Osteocyte (in vitro differentiated cells): ENCODE data around the gene PARD3B. TPM values are rescaled to one million over a fixed set of nuclear protein-coding genes. Genes with fewer than 3 reads are reported as not detected.
"Not testable (repeated sequence)": the region's sequence is repeated elsewhere in the genome, so short reads cannot be mapped to it uniquely, and the experiment has no call there.

Experiments
- DNase-seq: peaks from one replicate; pipeline ENCODE4 v3.0.0; 2021; ENCODE audit warnings: mixed read lengths; ENCODE audit not compliant: unreplicated experiment; ENCODE audit errors: extremely low spot score
- H3K27ac Mint-ChIP-seq: one replicate; pipeline ENCODE4 v1.8.0; 2021; ENCODE audit warnings: mild to moderate bottlenecking, mixed read lengths; ENCODE audit not compliant: unreplicated experiment
- H3K27me3 Mint-ChIP-seq: one replicate; pipeline ENCODE4 v1.8.0; 2021; ENCODE audit warnings: mixed read lengths; ENCODE audit not compliant: unreplicated experiment
- H3K36me3 Mint-ChIP-seq: one replicate; pipeline ENCODE4 v1.8.0; 2021; ENCODE audit warnings: mixed read lengths; ENCODE audit not compliant: unreplicated experiment
- H3K4me1 Mint-ChIP-seq: one replicate; pipeline ENCODE4 v1.8.0; 2021; ENCODE audit warnings: mixed read lengths; ENCODE audit not compliant: unreplicated experiment
- H3K4me3 Mint-ChIP-seq: one replicate; pipeline ENCODE4 v1.8.0; 2021; ENCODE audit warnings: mild to moderate bottlenecking, moderate library complexity, mixed read lengths; ENCODE audit not compliant: unreplicated experiment
- H3K9me3 Mint-ChIP-seq: one replicate; pipeline ENCODE4 v1.8.0; 2021; ENCODE audit warnings: mixed read lengths; ENCODE audit not compliant: unreplicated experiment
- CTCF ChIP-seq: fragments of 200-600 bp; sonication (generic); IDR thresholded peaks from 2 replicates; pipeline ENCODE4 v1.5.0; 2021; ENCODE audit warnings: antibody characterized with exemption, mild to moderate bottlenecking, moderate library complexity
- total RNA-seq: library from RNA; stranded (reverse); gene quantifications from 2 replicates; pipeline ENCODE4 v1.2.1, GENCODE V29; 2021

PARD3B gene
- total RNA-seq, 1 donor from 2014 or later = 26.7 TPM

DNA sequence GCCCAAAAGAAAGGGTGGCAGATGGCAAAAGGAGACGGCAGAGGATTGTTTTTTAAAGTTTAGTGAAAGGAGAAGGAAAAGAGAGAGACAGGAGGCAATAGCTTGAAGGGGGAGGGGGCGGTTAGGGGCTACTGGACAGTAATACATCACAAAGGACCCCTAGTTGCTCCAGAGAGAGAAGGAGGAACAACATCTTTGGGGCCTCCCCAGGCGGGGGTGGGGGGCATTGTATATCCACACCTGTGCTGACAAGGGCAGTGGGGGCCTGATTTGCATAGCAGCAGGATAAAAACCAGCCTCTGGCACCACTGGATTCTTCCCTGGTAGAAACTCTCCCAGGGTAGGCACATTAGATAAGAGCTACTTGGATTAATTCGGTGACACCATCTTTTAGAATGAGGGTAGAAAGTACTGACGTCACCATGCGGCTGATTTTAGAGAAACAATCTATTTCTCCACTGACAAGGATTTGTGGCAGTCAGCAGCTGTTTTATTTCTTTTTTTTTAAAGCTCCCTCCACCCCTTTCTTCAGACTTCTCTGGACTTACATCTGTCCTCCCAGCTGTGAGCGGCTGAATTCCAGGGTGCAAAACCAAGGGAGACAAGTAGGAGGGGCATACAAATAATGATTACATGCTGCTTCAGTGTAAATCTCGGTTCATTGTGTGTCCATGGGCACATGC is 937.3 kb downstream of the PARD3B start:
- Mint-ChIP-seq H3K9me3 (no peaks in the 10 kb centered on the region), H3K36me3 (no peaks in the 10 kb centered on the region), H3K4me1 (peaks cover 2% of the 10 kb centered on the region), H3K27ac (no peak overlapping the region), H3K27me3 (no peaks in the 10 kb centered on the region), H3K4me3 (no peak overlapping the region)
- TF ChIP-seq CTCF = no peak
- no peak for DNase-seq

DNA sequence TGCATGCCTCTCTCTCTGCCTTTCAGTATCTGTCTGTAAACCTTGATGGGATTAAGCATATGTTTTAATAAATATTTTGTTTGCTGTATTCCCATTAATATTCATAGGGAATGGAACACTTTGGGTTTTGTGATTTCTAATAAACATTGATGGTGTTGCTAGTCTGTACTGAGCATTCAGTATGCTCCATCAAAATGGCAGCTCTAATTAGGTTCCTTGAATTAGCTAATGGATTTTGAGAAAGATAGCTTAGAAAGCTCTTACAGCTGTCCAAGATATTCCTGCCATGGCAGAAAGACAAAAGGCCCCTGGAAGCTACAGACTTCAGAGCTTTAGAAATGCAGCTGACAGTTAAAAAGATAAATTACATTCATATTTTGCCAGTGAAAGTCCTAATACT is 937.8 kb downstream of the PARD3B start:
- H3K4me3 Mint-ChIP-seq = no peak overlapping the region
- H3K27ac Mint-ChIP-seq = no peak overlapping the region

DNA sequence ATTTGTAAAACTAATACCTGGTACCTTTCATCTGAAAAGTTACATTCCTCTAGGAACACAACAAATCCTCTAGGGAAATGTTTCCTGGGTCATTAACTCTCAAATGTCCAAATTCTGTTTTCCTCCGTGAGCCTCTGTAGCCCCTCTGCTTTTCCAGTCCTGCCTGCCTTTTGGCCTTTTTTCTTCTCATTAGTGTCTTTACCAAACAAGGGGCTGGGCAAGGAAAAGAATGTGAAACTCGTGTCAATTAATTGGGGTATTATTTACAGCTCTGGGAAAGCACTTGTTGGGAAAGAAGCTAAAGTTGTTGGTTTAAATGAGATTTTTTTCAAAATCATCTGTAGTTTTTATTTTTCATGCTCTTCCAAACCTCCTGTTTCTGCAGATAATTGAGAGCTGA is 938.9 kb downstream of the PARD3B start:
- no peaks in the 10 kb centered on the region for H3K27me3 Mint-ChIP-seq
- no peak overlapping the region for H3K27ac Mint-ChIP-seq
- no peaks in the 10 kb centered on the region for H3K36me3 Mint-ChIP-seq
- TF ChIP-seq CTCF = no peak
- H3K4me3 Mint-ChIP-seq = no peak overlapping the region
- no peak for DNase-seq
- no peaks in the 10 kb centered on the region for H3K4me1 Mint-ChIP-seq
- H3K9me3 Mint-ChIP-seq = no peaks in the 10 kb centered on the region

More for the DNA sequence above, 937.8 kb downstream of the PARD3B start:
- Mint-ChIP-seq H3K9me3 (no peaks in the 10 kb centered on the region), H3K36me3 (no peaks in the 10 kb centered on the region), H3K4me1 (no peaks in the 10 kb centered on the region), H3K27me3 (no peaks in the 10 kb centered on the region)
- DNase-seq = no peak
- no peak for TF ChIP-seq CTCF

DNA sequence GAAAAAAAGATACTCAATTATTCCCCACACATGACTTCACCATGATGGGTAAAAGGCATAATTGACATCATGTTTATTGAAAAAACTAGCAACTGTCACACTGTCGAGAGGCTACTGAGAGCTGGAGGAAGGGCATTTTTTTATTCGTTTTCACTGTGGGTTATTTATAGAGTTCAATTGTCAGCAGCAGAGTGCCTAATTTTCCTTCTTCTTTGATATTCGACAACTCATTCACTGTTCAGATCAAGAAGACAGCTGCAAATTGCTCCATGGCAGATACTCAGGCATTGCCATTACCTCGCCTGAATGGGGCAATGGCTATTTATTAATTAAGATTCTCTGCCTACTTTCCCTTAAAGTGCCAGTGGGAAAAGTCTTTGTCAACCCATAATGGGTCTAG is 939.5 kb downstream of the PARD3B start:
- Mint-ChIP-seq H3K36me3 (no peaks in the 10 kb centered on the region), H3K27ac (no peak overlapping the region), H3K4me1 (no peaks in the 10 kb centered on the region), H3K9me3 (no peaks in the 10 kb centered on the region), H3K4me3 (no peak overlapping the region), H3K27me3 (no peaks in the 10 kb centered on the region)
- no peak for TF ChIP-seq CTCF
- no peak for DNase-seq

- not testable (repeated sequence) for H3K9me3 Mint-ChIP-seq, H3K27me3 Mint-ChIP-seq, DNase-seq, H3K4me3 Mint-ChIP-seq, H3K27ac Mint-ChIP-seq, H3K36me3 Mint-ChIP-seq
- H3K4me1 Mint-ChIP-seq = peaks cover 23% of the 10 kb centered on the region
Measured at GRCh38 chr2:205493528-205493927, 948.3 kb downstream of the PARD3B start.
